ENCODE results near the gene ABCC8. TPM values are rescaled to one million over a fixed set of nuclear protein-coding genes. Genes with fewer than 3 reads are reported as not detected.

The ABCC8 gene
- total RNA-seq, 1 donor from 2014 or later: 0.30 TPM

DNA sequence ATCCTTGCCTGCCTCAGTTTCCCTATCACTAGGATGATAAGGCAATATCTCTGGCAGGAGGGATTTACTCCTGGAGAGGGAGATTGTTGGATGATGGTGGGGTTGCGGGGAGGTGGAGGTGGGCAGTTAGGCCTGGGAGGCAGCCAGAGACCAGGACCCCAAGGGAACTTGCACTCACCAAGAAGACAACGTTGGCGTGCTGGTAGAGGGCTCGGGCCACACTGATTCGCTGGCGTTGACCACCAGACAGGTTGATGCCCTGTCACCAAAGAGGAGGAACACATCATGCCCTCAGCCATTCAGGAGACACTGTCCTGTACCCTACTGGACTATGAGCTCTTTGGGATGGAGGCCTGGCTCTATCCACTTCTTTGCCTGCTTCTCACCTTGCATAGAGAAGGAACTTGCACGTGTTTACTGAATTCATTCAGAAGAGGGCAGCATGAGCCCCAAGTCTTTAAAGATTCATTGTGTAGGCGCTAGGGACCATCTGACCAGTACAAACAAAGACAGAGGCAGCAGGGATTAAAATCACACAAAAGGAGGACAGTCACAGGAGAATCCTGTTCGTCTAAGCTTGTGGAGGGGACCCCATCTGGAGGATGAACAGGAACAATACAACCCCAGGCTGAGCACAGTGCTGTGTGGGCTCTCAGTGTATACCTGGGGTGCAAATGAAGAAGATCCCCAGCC is 64.0 kb downstream of the ABCC8 start:
- no peak overlapping the region for H3K4me3 Mint-ChIP-seq (ENCODE audit: low read depth)
- H3K27me3 Mint-ChIP-seq (ENCODE audit: low read depth): peaks cover 40% of the 10 kb centered on the region
- H3K4me1 Mint-ChIP-seq (ENCODE audit: low read depth): peaks cover 33% of the 10 kb centered on the region
- no peaks in the 10 kb centered on the region for H3K36me3 Mint-ChIP-seq (ENCODE audit: low read depth)
- no peak overlapping the region for H3K27ac Mint-ChIP-seq
- no peaks in the 10 kb centered on the region for H3K9me3 Mint-ChIP-seq
- intact Hi-C loops (cut with micrococcal nuclease): no loop called here
- DNase-seq (ENCODE audit: low spot score): no peak

GRCh38 chr11:17411418-17411817 is 65.2 kb downstream of the ABCC8 start:
- no peaks in the 10 kb centered on the region for H3K9me3 Mint-ChIP-seq
- H3K4me3 Mint-ChIP-seq (ENCODE audit: low read depth): no peak overlapping the region
- peaks cover 32% of the 10 kb centered on the region for H3K4me1 Mint-ChIP-seq (ENCODE audit: low read depth)
- peaks cover 32% of the 10 kb centered on the region for H3K27me3 Mint-ChIP-seq (ENCODE audit: low read depth)
- DNase-seq (ENCODE audit: low spot score): no peak
- H3K36me3 Mint-ChIP-seq (ENCODE audit: low read depth): no peaks in the 10 kb centered on the region
- no peak overlapping the region for H3K27ac Mint-ChIP-seq
- intact Hi-C loops (cut with micrococcal nuclease): no loop called here

DNA sequence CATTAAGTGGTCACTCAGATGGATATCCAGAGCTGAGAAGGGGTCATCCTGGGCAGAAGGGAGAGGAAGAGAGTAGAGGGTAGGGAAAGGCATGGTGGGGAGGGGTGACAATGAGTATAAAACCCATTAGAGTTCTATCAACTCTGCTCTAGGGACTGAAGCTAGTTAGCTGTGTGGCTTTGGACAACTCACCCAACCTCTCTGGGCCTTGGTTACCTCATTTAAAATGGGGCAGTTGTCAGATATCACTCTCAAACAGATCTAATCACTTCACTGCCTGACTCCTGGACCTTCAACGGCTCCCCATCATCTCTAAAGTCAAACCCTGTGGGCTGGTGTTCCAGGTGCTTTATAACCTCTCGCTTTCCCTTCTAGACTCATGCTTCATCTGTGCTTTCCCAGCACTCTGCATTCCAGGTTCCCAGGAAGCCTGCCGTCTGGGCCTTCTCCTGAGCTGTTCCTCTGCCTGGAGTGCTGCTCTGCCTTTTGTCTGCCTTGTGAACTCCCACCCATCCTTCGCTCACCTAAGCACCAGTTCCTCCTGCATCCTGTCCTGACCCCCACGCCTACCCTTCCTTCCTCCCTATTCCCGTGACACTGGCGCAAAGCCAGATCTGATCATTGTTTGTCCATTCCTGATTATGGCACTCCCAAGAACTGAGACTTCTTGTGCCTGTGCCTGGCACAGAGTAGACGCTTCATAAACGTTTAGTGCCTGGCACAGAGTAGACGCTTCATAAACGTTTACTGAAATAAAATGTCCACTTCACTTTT is 65.9 kb downstream of the ABCC8 start:
- no peak for DNase-seq (ENCODE audit: low spot score)
- Mint-ChIP-seq H3K9me3 (no peaks in the 10 kb centered on the region), H3K27me3 (ENCODE audit: low read depth) (peaks cover 28% of the 10 kb centered on the region), H3K4me1 (ENCODE audit: low read depth) (peaks cover 28% of the 10 kb centered on the region), H3K4me3 (ENCODE audit: low read depth) (no peak overlapping the region), H3K36me3 (ENCODE audit: low read depth) (no peaks in the 10 kb centered on the region), H3K27ac (no peak overlapping the region)
- intact Hi-C loops (cut with micrococcal nuclease): no loop called here

GRCh38 chr11:17408641-17409040 is 68.0 kb downstream of the ABCC8 start:
- Mint-ChIP-seq H3K36me3 (ENCODE audit: low read depth) (no peaks in the 10 kb centered on the region), H3K4me3 (ENCODE audit: low read depth) (no peak overlapping the region), H3K9me3 (no peaks in the 10 kb centered on the region), H3K27me3 (ENCODE audit: low read depth) (peaks cover 21% of the 10 kb centered on the region), H3K4me1 (ENCODE audit: low read depth) (peaks cover 10% of the 10 kb centered on the region), H3K27ac (no peak overlapping the region)
- intact Hi-C loops (cut with micrococcal nuclease): no loop called here
- DNase-seq (ENCODE audit: low spot score): no peak

DNA sequence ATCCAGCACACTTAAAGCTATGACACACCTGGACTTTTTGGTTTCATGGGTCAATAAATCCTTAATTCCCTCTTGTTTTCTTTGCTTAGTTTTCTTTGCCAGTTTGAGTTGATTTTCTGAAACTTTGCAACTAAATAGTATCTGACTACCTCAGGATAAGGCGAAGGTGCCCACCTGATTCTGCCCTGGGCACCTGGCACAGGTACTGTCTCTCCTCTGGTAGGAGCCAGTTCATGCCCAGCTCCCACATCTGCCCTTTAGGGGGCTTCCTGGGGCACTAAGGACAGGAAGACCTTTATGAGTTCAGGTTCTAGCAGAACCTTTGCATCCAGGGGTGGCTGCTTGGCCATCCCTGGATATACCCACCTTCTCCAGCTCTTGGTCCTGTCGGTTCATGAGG is 68.6 kb downstream of the ABCC8 start:
- no peak overlapping the region for H3K27ac Mint-ChIP-seq
- intact Hi-C loops (cut with micrococcal nuclease): no loop called here
- peaks cover 6% of the 10 kb centered on the region for H3K4me1 Mint-ChIP-seq (ENCODE audit: low read depth)
- no peaks in the 10 kb centered on the region for H3K36me3 Mint-ChIP-seq (ENCODE audit: low read depth)
- no peak for DNase-seq (ENCODE audit: low spot score)
- H3K4me3 Mint-ChIP-seq (ENCODE audit: low read depth): no peak overlapping the region
- H3K27me3 Mint-ChIP-seq (ENCODE audit: low read depth): peaks cover 17% of the 10 kb centered on the region
- H3K9me3 Mint-ChIP-seq: no peaks in the 10 kb centered on the region

DNA sequence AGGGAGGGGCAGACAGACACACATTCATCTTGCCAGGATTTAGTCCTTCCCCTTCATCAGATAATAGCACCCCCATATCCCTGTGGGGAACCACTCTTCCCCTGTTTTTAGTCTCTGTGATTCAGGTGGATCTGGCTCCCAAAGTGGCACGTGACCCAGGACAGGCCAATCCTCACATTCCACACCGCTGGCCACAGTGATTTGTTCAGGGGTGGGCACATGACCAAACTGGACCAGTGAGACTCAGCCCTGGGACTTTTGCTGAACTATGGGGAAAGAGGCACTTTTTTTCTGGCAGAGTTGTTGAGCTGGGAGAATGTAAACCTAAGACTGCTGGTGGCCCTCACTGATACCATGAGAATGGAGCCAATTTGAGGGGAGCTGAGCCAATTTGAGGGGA is 69.1 kb downstream of the ABCC8 start:
- DNase-seq (ENCODE audit: low spot score): no peak
- no peak overlapping the region for H3K27ac Mint-ChIP-seq
- H3K9me3 Mint-ChIP-seq: no peaks in the 10 kb centered on the region
- H3K4me3 Mint-ChIP-seq (ENCODE audit: low read depth): no peak overlapping the region
- H3K36me3 Mint-ChIP-seq (ENCODE audit: low read depth): no peaks in the 10 kb centered on the region
- peaks cover 14% of the 10 kb centered on the region for H3K27me3 Mint-ChIP-seq (ENCODE audit: low read depth)
- H3K4me1 Mint-ChIP-seq (ENCODE audit: low read depth): peaks cover 6% of the 10 kb centered on the region
- intact Hi-C loops (cut with micrococcal nuclease): no loop called here

DNA sequence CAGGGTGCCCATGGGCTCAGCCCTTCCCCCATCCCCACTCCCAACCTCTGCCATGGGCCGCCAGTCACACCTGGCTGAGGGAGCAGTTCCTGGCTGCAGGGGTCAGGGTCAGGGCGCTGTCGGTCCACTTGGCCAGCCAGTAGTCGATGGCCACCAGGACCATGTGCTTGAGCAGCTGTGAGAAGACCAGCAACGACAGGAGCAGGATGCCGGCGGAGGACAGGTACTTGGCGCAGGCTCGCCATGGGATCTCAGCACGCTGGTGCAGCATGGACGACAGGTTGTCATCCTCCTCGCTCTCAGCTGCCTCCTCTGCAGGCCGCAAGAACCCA is 69.9 kb downstream of the ABCC8 start:
- no peaks in the 10 kb centered on the region for H3K9me3 Mint-ChIP-seq
- H3K4me3 Mint-ChIP-seq (ENCODE audit: low read depth): no peak overlapping the region
- peaks cover 10% of the 10 kb centered on the region for H3K27me3 Mint-ChIP-seq (ENCODE audit: low read depth)
- no peaks in the 10 kb centered on the region for H3K36me3 Mint-ChIP-seq (ENCODE audit: low read depth)
- no peak overlapping the region for H3K27ac Mint-ChIP-seq
- peaks cover 4% of the 10 kb centered on the region for H3K4me1 Mint-ChIP-seq (ENCODE audit: low read depth)
- no peak for DNase-seq (ENCODE audit: low spot score)
- intact Hi-C loops (cut with micrococcal nuclease): no loop called here

DNA sequence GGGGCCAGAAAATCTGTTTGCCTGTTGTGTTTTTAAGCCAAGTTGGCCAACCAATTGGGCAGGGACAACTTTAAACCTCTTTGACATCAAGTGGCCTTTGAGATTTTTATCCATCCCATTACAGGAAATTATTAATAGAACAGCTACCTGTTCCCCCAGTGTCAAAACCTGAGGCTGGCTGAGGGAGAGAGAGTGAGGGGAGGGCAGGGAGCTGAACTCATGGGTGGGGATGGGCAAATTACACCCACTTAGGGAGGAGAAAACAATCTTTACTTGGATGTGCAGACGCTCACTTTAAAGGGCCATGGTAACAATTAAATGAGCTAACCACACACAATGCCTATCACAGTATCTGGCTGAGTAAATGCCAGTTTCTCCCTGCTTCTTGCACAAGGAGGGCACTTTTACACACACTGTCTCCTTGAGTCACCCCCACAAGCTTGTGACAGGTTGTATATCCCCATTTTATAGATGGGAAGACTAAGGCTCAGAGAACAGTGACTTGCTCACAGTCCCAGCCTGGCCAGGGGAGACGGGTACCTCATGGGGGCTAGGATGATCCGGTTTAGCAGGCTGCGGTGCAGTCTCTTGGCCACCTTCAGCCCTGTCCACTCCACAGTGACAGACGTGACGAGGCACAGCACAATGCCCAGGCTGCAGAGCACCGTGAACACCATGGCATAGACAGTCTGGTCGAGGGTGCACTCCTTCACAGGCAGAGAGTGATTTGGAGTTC is 70.4 kb downstream of the ABCC8 start:
- H3K4me1 Mint-ChIP-seq (ENCODE audit: low read depth): peaks cover 2% of the 10 kb centered on the region
- no peaks in the 10 kb centered on the region for H3K36me3 Mint-ChIP-seq (ENCODE audit: low read depth)
- H3K4me3 Mint-ChIP-seq (ENCODE audit: low read depth): no peak overlapping the region
- no peak overlapping the region for H3K27ac Mint-ChIP-seq
- intact Hi-C loops (cut with micrococcal nuclease): no loop called here
- no peaks in the 10 kb centered on the region for H3K9me3 Mint-ChIP-seq
- peaks cover 7% of the 10 kb centered on the region for H3K27me3 Mint-ChIP-seq (ENCODE audit: low read depth)
- no peak for DNase-seq (ENCODE audit: low spot score)

- Mint-ChIP-seq H3K9me3 (no peaks in the 10 kb centered on the region), H3K4me1 (ENCODE audit: low read depth) (no peaks in the 10 kb centered on the region), H3K4me3 (ENCODE audit: low read depth) (no peak overlapping the region), H3K36me3 (ENCODE audit: low read depth) (no peaks in the 10 kb centered on the region), H3K27me3 (ENCODE audit: low read depth) (peaks cover 5% of the 10 kb centered on the region), H3K27ac (no peak overlapping the region)
- no peak for DNase-seq (ENCODE audit: low spot score)
- intact Hi-C loops (cut with micrococcal nuclease): no loop called here
These were observed 71.2 kb downstream of the ABCC8 start for GRCh38 chr11:17405232-17406005.

GRCh38 chr11:17403980-17404759 is 72.5 kb downstream of the ABCC8 start:
- Mint-ChIP-seq H3K9me3 (no peaks in the 10 kb centered on the region), H3K27me3 (ENCODE audit: low read depth) (peaks cover 2% of the 10 kb centered on the region), H3K4me1 (ENCODE audit: low read depth) (no peaks in the 10 kb centered on the region), H3K27ac (no peak overlapping the region), H3K4me3 (ENCODE audit: low read depth) (no peak overlapping the region), H3K36me3 (ENCODE audit: low read depth) (no peaks in the 10 kb centered on the region)
- intact Hi-C loops (cut with micrococcal nuclease): no loop called here
- DNase-seq (ENCODE audit: low spot score): no peak

DNA sequence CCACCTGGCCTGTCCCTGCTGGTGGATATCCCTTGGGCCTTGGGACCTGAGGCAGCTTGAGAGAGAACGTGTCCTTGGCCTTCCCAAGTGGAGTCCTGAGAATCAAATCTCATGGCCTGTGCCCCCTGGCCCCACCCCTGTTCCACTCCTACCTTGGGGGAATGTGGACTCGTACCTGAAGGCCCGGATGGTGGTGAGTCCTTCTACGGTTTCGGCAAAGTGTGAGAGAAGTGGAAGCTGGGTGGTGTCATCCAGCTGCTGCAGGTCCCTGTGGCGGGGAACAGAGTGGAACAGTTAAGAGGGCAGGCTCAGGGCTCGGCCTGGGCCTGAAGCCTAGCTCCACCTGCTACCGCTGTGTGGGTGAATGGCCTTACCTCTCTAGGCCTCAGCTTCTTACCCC is 74.2 kb downstream of the ABCC8 start:
- no peaks in the 10 kb centered on the region for H3K36me3 Mint-ChIP-seq (ENCODE audit: low read depth)
- no peak for DNase-seq (ENCODE audit: low spot score)
- peaks cover 2% of the 10 kb centered on the region for H3K27me3 Mint-ChIP-seq (ENCODE audit: low read depth)
- no peaks in the 10 kb centered on the region for H3K4me1 Mint-ChIP-seq (ENCODE audit: low read depth)
- intact Hi-C loops (cut with micrococcal nuclease): no loop called here
- H3K9me3 Mint-ChIP-seq: no peaks in the 10 kb centered on the region
- H3K27ac Mint-ChIP-seq: no peak overlapping the region
- no peak overlapping the region for H3K4me3 Mint-ChIP-seq (ENCODE audit: low read depth)

DNA sequence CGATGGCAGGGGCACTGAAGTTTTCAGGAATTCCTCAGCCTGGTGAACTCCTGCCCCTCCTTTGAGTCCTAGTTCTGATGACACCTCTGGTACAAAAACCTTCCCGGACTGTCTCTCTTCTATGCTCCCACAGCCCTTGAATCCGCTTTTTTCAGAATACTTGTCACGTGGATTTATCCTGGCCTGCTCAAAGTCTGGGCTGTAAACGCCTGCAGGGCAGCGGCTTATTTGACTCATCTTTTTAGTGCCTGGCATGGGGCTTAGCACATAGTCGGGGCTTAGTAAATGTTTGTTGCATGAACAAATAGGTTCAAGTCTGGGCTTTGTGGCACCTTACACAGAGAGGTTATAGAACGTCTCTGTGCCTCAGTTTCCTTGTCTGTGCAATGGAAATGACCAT is 74.8 kb downstream of the ABCC8 start:
- no peaks in the 10 kb centered on the region for H3K36me3 Mint-ChIP-seq (ENCODE audit: low read depth)
- H3K4me1 Mint-ChIP-seq (ENCODE audit: low read depth): no peaks in the 10 kb centered on the region
- no peaks in the 10 kb centered on the region for H3K9me3 Mint-ChIP-seq
- intact Hi-C loops (cut with micrococcal nuclease): no loop called here
- DNase-seq (ENCODE audit: low spot score): no peak
- H3K27me3 Mint-ChIP-seq (ENCODE audit: low read depth): peaks cover 2% of the 10 kb centered on the region
- no peak overlapping the region for H3K27ac Mint-ChIP-seq
- H3K4me3 Mint-ChIP-seq (ENCODE audit: low read depth): no peak overlapping the region
